Motor neuron (in vitro differentiated cells): ENCODE data around the gene GH1. TPM values are rescaled to one million over a fixed set of nuclear protein-coding genes. Genes with fewer than 3 reads are reported as not detected.
"Not testable (repeated sequence)": the region's sequence is repeated elsewhere in the genome, so short reads cannot be mapped to it uniquely, and the experiment has no call there.

Source experiments
- ATAC-seq, 8 experiments: fragments of 200-7000 bp; cut with Tn5 transposase; replicated peaks in 6 of 8; 2 replicates each; pipeline ENCODE4 v1.8.0; 2021; ENCODE audit warnings: mild to moderate bottlenecking in 8 of 8, moderate library complexity in 8 of 8
- H3K27ac ChIP-seq, 2 donors: fragments of 250-450 bp; sonication (Bioruptor Pico); 2 replicates each; pipeline ENCODE4 v1.9.0; 2021; ENCODE audit warnings: antibody characterized with exemption in 2 of 2, mild to moderate bottlenecking in 2 of 2, moderate library complexity in 1 of 2
- H3K4me1 ChIP-seq, 2 donors: fragments of 250-450 bp; sonication (Bioruptor Pico); replicated peaks in 1 of 2; 2 replicates each; pipeline ENCODE4 v1.6.1; 2021; ENCODE audit warnings: antibody characterized with exemption in 2 of 2, mild to moderate bottlenecking in 2 of 2, moderate library complexity in 1 of 2
- H3K4me3 ChIP-seq, 5 donors: fragments of 250-450 bp; sonication (Bioruptor Pico); 2 replicates each; pipeline ENCODE4 v1.9.0; 2021; ENCODE audit warnings: antibody characterized with exemption in 5 of 5, mild to moderate bottlenecking in 5 of 5, moderate library complexity in 4 of 5
- WGBS, 10 experiments: fragments of 450-650 bp; shearing (Covaris generic); methylation state at CpG; one replicate each; pipeline ENCODE4 v1.0.0; 2022; 5-methylcytosine and 5-hydroxymethylcytosine counted together
- in situ Hi-C, 9 experiments: fragments of 400-800 bp; cut with MboI; loops; one replicate each; pipeline ENCODE4 v1.15.0; 2021; ENCODE audit warnings: low sequenced_read_pairs in 9 of 9, low pct_unique_long_range_greater_than_20kb in 2 of 9; ENCODE audit not compliant: unreplicated experiment in 9 of 9
- total RNA-seq, 8 experiments: library from RNA; unstranded; fragments of 300-600 nt; gene quantifications; 2 replicates each; pipeline versions ENCODE4 v1.2.3 to v1.2.4, GENCODE V29; 2022

GH1 gene
- total RNA-seq, 8 experiments from 2014 or later = not detected

DNA sequence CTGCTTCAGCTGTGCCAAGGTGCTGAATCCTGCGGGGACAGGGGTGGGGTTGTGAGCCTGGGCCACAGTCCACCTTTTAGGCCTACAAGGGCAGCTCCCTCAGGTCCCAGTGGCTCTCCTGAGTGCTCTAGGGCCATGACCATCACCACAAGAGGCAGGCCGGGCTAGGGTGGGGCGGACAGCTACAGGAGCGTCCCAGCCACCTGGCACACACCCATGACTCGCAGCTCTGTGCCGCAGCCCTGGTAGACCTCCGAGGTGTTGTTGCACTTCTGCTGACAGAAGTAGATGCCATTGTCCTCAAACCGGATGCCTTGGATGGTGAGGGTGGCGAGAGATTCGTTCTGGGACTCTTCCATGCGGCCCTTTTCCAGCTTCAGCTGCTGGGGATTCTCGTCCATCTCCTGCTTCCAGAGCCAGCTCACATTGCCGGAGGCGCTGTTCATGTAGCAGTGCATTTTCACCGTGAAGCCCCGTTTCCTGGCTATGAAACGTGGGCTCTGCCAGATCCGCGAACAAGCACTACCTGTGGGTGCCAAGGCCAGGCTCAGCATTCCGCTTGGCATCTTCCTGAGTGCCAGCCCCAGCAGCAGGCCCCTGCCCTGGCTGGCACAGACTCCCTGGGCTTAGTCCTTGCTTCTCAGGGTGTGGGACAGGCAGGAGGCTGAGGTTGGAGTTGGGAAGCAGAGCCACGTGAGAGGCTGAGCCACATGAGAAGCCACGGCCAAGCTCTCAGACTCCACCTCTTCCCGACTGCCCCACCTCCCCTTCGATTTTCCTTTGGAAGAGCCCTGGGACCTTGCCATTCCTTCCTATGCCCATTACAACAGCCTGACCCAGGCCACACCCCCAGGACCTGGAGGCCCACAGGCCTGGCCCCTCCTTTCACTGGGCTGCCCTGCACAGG lies 11.5 kb upstream of the GH1 start:
- in situ Hi-C loops = loop anchor here in 3 of 9 experiments (10.0 to 25.0 kb wide), 2 partner anchors 85 to 207 kb away; partner anchors contain the start of gene ERN1 (in 2 of the 3)
- H3K27ac ChIP-seq = no peak overlapping the region
- peaks cover 0 to 7% of the 10 kb centered on the region in 2 donors for H3K4me1 ChIP-seq
- peak in 4 of 8 experiments; percentile 43 to 65 (median 47) for ATAC-seq
- 50 to 98% (median 83%) methylated on average over 2 to 11 of the region's 24 CpGs; no CpG with 5 or more reads in 4 of the 10 experiments for WGBS, 10 experiments
- H3K4me3 ChIP-seq = no peak overlapping the region

DNA sequence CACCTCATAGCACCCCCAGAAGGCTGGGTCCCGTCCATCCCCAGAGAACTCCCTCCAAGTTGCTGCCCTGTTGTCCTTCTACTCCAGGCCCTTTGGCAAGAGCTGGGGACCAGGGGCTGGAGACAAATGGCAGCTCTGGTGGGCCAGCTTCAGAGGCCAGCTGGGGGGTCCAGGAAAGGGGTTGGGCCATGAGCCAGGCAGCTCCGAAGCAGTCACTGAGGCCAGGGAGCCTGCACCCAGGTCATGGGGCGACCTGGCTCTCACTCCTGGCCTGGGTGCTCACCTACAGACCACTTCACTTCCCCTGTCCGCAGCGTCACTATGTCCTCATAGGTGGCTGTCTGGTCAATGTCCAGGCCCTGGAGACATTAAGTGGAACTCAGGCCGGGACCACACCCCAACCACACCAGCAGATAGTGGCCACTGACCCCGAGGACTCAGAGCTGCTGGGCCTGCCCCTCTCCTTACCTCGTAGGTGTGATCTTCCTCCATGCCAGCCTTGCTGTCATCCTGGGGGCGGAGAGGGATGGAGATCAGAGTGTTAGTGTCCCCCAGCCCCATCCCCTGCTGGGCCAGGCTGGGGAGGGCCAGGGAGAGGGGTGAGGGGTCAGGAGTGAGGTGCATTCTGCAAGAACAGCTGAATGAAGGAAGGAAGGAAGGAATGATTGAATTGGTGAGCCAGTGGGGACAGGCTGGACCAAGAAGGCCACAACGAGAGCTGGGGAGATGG lies 10.5 kb upstream of the GH1 start:
- H3K27ac ChIP-seq = no peak overlapping the region
- peaks cover 0 to 7% of the 10 kb centered on the region in 2 donors for H3K4me1 ChIP-seq
- in situ Hi-C loops = loop anchor here in 3 of 9 experiments (10.0 to 25.0 kb wide), 2 partner anchors 86 to 208 kb away; partner anchors contain the start of gene ERN1 (in 2 of the 3)
- WGBS, 10 experiments = 63 to 80% (median 80%) methylated on average over 1 to 2 of the region's 10 CpGs; no CpG with 5 or more reads in 7 of the 10 experiments
- no peak overlapping the region for H3K4me3 ChIP-seq
- ATAC-seq = no peak

DNA sequence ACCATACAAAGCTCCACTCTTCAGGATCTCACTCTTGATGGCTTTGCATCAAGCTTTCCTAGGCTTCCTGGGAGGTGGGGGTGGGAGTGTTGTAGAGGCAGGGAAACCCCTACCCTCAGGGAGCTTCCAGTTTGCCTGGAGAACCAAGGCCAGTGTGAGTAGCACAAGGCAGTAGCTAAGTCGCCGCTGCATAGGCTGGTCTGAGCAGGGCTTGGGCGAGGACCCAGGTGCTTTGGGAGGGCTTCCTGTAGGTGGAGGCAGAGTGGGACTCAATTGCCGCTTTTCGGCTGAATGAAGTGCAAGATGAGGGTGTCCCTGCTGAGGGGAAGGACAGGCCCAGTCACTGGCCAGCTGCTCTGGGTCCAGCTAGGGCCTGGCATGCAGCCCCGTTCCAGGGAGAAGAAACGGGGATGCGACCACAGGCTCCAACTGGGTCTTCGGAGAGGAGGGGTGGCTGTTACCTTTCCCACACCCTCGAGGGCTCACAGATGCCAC lies 9.6 kb upstream of the GH1 start:
- no peak for ATAC-seq
- Histone ChIP-seq H3K4me1 (peaks cover 0 to 7% of the 10 kb centered on the region in 2 donors), H3K4me3 (no peak overlapping the region), H3K27ac (no peak overlapping the region)
- 60 to 95% (median 83%) methylated on average over 3 to 5 of the region's 10 CpGs; no CpG with 5 or more reads in 6 of the 10 experiments for WGBS, 10 experiments
- in situ Hi-C loops = loop anchor here in 3 of 9 experiments (10.0 to 25.0 kb wide), 2 partner anchors 87 to 209 kb away; partner anchors contain the start of gene ERN1 (in 2 of the 3)

DNA sequence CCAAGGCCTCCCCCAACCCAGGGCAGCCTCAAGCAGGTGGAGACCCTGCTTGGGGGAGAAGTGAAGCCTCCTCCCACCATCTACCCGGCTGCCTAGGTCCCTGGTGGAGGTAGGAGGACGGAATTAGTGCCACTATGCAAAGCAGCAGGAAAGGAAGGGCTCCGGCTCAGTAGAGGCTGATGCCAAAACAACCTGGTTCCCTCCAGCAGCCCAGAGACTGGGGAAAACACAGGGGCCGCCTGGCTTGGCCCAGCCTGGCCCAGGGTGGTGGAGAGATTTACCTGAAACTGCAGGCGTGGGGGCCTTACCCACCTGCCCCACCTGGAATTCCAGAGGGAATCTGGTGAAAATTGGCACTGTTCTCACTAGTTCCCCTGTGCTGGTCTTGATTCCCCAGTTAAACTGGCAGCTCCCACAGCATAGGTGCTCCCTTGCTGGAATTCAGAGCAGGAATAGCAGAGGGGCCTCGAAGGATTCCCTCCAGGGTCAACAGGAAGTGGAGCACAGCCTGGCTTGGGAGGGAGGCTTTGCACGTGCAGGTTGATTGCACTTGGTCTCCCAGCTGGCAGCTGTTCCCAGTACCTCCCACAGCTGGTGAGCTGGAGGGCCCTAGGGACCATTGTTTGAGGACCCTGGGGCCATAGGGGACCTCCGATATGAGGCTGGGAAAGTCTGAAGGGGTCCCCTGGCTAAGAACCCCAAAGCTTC lies 9.0 kb upstream of the GH1 start:
- no peak for ATAC-seq
- Histone ChIP-seq H3K4me3 (no peak overlapping the region), H3K27ac (no peak overlapping the region), H3K4me1 (peaks cover 0 to 7% of the 10 kb centered on the region in 2 donors)
- in situ Hi-C loops = loop anchor here in 3 of 9 experiments (10.0 to 25.0 kb wide), 2 partner anchors 87 to 210 kb away; partner anchors contain the start of gene ERN1 (in 2 of the 3)
- WGBS, 10 experiments = 30 to 100% (median 77%) methylated on average over 1 to 3 of the region's 8 CpGs; no CpG with 5 or more reads in 5 of the 10 experiments

- H3K4me3 ChIP-seq = no peak overlapping the region
- no peak overlapping the region for H3K27ac ChIP-seq
- WGBS, 10 experiments = 29 to 100% (median 71%) methylated on average over 1 to 2 of the region's 2 CpGs; no CpG with 5 or more reads in 2 of the 10 experiments
- in situ Hi-C loops = loop anchor here in 3 of 9 experiments (10.0 to 25.0 kb wide), 2 partner anchors 89 to 211 kb away; partner anchors contain the start of gene ERN1 (in 2 of the 3)
- ATAC-seq = no peak
- H3K4me1 ChIP-seq = peaks cover 0 to 1% of the 10 kb centered on the region in 2 donors
These were observed 7.5 kb upstream of the GH1 start for GRCh38 chr17:63926164-63926563.

DNA sequence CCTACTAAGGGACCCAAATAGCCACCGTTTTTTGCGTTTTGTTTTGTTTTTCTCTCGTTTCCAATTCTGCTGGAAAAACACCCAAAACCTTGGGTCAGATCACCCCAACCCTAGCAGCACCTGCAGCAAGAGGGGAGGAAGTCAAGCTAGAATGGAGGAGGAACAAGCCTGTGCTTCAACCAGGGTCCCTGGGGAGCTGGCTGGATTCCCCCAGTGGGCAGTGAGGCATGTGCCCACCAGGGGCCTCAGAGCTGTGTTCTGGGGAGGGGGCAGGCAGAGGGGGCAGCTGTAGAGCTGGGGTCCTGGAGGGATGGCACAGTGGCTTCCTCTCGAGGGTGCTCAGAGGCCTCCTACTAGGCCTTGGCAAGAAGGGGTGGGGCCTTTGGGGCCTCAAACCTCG lies 7.0 kb upstream of the GH1 start:
- WGBS, 10 experiments = 0 to 78% (median 52%) methylated on average over 1 to 4 of the region's 5 CpGs; no CpG with 5 or more reads in 5 of the 10 experiments
- ATAC-seq = no peak
- Histone ChIP-seq H3K4me3 (no peak overlapping the region), H3K4me1 (no peaks in the 10 kb centered on the region), H3K27ac (no peak overlapping the region)
- in situ Hi-C loops = loop anchor here in 3 of 9 experiments (10.0 to 25.0 kb wide), 2 partner anchors 89 to 212 kb away; partner anchors contain the start of gene ERN1 (in 2 of the 3)

DNA sequence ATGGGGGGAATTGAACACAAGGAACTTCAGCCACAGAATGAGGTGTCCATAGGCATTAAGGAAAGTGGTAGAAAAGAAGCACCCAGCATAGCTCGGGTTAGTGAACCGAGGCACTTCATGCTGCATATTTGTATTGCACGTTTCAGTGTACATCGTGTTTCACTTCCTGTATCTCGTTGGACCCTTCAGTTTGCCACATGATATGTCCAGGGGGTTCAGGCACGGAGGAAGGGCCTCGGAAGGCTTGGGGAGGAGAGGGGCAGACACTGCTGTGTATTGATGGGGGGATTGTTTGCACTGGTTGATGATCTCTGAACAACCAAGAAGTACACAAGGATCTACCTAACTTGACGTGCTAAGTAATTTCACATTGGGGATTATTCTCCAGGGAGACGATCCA lies 3.8 kb upstream of the GH1 start:
- H3K27ac ChIP-seq, ATAC-seq, H3K4me1 ChIP-seq, H3K4me3 ChIP-seq: not testable (repeated sequence)
- in situ Hi-C loops = loop anchor here in 6 of 9 experiments (10.0 to 25.0 kb wide), 4 partner anchors 90 to 365 kb away; partner anchors contain the start of genes ERN1 (in 5 of the 6) and ICAM2 (in 1 of the 6)
- WGBS, 10 experiments = 40 to 100% (median 80%) methylated on average over 1 to 3 of the region's 9 CpGs; no CpG with 5 or more reads in 5 of the 10 experiments

GRCh38 chr17:63920779-63921178 lies 2.1 kb upstream of the GH1 start:
- not testable (repeated sequence) for H3K27ac ChIP-seq, H3K4me1 ChIP-seq, H3K4me3 ChIP-seq, ATAC-seq
- in situ Hi-C loops = loop anchor here in 6 of 9 experiments (10.0 to 25.0 kb wide), 4 partner anchors 92 to 367 kb away; partner anchors contain the start of genes ERN1 (in 5 of the 6) and ICAM2 (in 1 of the 6)
- WGBS, 10 experiments = 43 to 88% (median 77%) methylated on average over 1 to 4 of the region's 5 CpGs; no CpG with 5 or more reads in 6 of the 10 experiments

- in situ Hi-C loops = loop anchor here in 6 of 9 experiments (10.0 to 25.0 kb wide), 4 partner anchors 92 to 367 kb away; partner anchors contain the start of genes ERN1 (in 5 of the 6) and ICAM2 (in 1 of the 6)
- peak in 1 of 8 experiments; percentile 67 for ATAC-seq
- H3K4me3 ChIP-seq, H3K4me1 ChIP-seq, H3K27ac ChIP-seq: not testable (repeated sequence)
- 17 to 89% (median 60%) methylated on average over 1 to 6 of the region's 6 CpGs; no CpG with 5 or more reads in 3 of the 10 experiments for WGBS, 10 experiments
These were observed 1.4 kb upstream of the GH1 start for GRCh38 chr17:63920050-63920449.

- WGBS, 10 experiments = 10 to 55% (median 50%) methylated on average over 2 to 5 of the region's 8 CpGs; no CpG with 5 or more reads in 7 of the 10 experiments
- peak; percentile 56 to 93 (median 74) for ATAC-seq
- in situ Hi-C loops = loop anchor here in 6 of 9 experiments (25.0 kb wide), 3 partner anchors 93 to 368 kb away; partner anchors contain the start of genes ERN1 (in 5 of the 6) and ICAM2 (in 1 of the 6)
- Histone ChIP-seq H3K4me3 (no peak overlapping the region), H3K27ac (no peak overlapping the region), H3K4me1 (no peaks in the 10 kb centered on the region)
These were observed 678 bp upstream of the GH1 start for GRCh38 chr17:63919311-63919723.

GRCh38 chr17:63918305-63918704 lies 334 bp downstream of the GH1 start:
- Histone ChIP-seq H3K4me3 (no peak overlapping the region), H3K27ac (no peak overlapping the region), H3K4me1 (no peaks in the 10 kb centered on the region)
- WGBS, 10 experiments = 60% methylated on average over 1 of the region's 10 CpGs; no CpG with 5 or more reads in 9 of the 10 experiments
- ATAC-seq = no peak
- in situ Hi-C loops = loop anchor here in 6 of 9 experiments (25.0 kb wide), 3 partner anchors 94 to 369 kb away; partner anchors contain the start of genes ERN1 (in 5 of the 6) and ICAM2 (in 1 of the 6)
